ENCODE measurements around the gene ASIC2. TPM values are rescaled to one million over a fixed set of nuclear protein-coding genes. Genes with fewer than 3 reads are reported as not detected.

Gene ASIC2
- total and polyA plus RNA-seq, 9 of the 15 experiments (the other 6 are each of a cell fraction or from before 2014, with no cell fraction given), result not detected

- ATAC-seq (no peak), DNase-seq (ENCODE audit: extremely low read depth in 1 of 4, low spot score in 3 of 4) (no peak), FAIRE-seq (no peak)
- Histone ChIP-seq H3K9me3 (replicated peaks; ENCODE audit: control insufficient read depth, insufficient read depth, low read depth, low read length) (no peaks in the 10 kb centered on the region), H3K9me1 (ENCODE audit: control insufficient read depth, insufficient read depth, low read length) (no peaks in the 10 kb centered on the region), H3K27ac (ENCODE audit: extremely low read depth, low read depth, low read length) (no peak overlapping the region), H3K9ac (ENCODE audit: insufficient read depth in 1 of 2, low read depth in 2 of 2, low read length in 2 of 2) (no peak overlapping the region), H3K36me3 (ENCODE audit: control insufficient read depth, insufficient read depth, low read length) (no peaks in the 10 kb centered on the region), H3K79me2 (ENCODE audit: control insufficient read depth, insufficient read depth, low read length) (no peaks in the 10 kb centered on the region), H2AFZ (ENCODE audit: low read depth, low read length) (no peak overlapping the region), H3K4me3 (no peak overlapping the region), H3K4me1 (replicated peaks in 1 of 2; ENCODE audit: control insufficient read depth in 2 of 2, insufficient read depth in 2 of 2, low read length in 2 of 2) (no peaks in the 10 kb centered on the region), H3K4me2 (ENCODE audit: insufficient read depth, low read length) (no peak overlapping the region), H4K20me1 (replicated peaks; ENCODE audit: control insufficient read depth, insufficient read depth, low read length) (no peaks in the 10 kb centered on the region), H3K27me3 (ENCODE audit: control insufficient read depth in 2 of 2, insufficient read depth in 2 of 2, low read length in 2 of 2) (peaks cover 8 to 16% of the 10 kb centered on the region in 2 experiments; a peak in 4 of 5 replicates)
- in situ Hi-C loops (cut with MboI), result no loop called here
- intact Hi-C loops (cut with micrococcal nuclease), result no loop called here
- 0% methylated on average over 1 of the region's 1 CpG for WGBS (ENCODE audit: insufficient coverage, low coverage, missing lambda C conversion rate)
- 0 out of 4 replicates have a peak, but pooled peaks of 1 of the 2 experiments have one; percentile 24 for TF ChIP-seq RAD21 (CRISPR knock-in tag; conservative IDR thresholded peaks at IDR 0.05 in 1 of 2, IDR thresholded peaks at IDR 0.05 in 1 of 2)
- no peak for TF ChIP-seq HNRNPH1 (optimal IDR thresholded peaks at IDR 0.05; ENCODE audit: low read depth, low read length)
- ChIA-PET CTCF (ENCODE audit: low intra/inter-chr PET ratio) (no interaction called here), POLR2A (no interaction called here)
- no TSS peak for BruUV-seq (replicated peaks)
These were observed 264.3 kb downstream of the ASIC2 start for GRCh38 chr17:33028778-33029177.

- 0% methylated on average over 8 of the region's 8 CpGs for WGBS (ENCODE audit: insufficient coverage, low coverage, missing lambda C conversion rate)
- no peaks in the 10 kb centered on the region for H3K36me3 ChIP-seq (ENCODE audit: control insufficient read depth, insufficient read depth, low read length)
- H3K27ac ChIP-seq (ENCODE audit: extremely low read depth, low read depth, low read length), result no peak overlapping the region
- POLR2A ChIA-PET, result no interaction called here
- H3K4me2 ChIP-seq (ENCODE audit: insufficient read depth, low read length), result no peak overlapping the region
- no peaks in the 10 kb centered on the region for H3K9me1 ChIP-seq (ENCODE audit: control insufficient read depth, insufficient read depth, low read length)
- H3K4me3 ChIP-seq, result no peak overlapping the region
- in situ Hi-C loops (cut with MboI), result no loop called here
- H3K79me2 ChIP-seq (ENCODE audit: control insufficient read depth, insufficient read depth, low read length), result no peaks in the 10 kb centered on the region
- FAIRE-seq (no peak), DNase-seq (ENCODE audit: extremely low read depth in 1 of 4, low spot score in 3 of 4) (no peak), ATAC-seq (no peak)
- BruUV-seq (replicated peaks), result no TSS peak
- H2AFZ ChIP-seq (ENCODE audit: low read depth, low read length), result no peak overlapping the region
- TF ChIP-seq XRCC5 (IDR thresholded peaks at IDR 0.05; ENCODE audit: low read depth, low read length), result no peak
- TF ChIP-seq FUS (optimal IDR thresholded peaks at IDR 0.05; ENCODE audit: low read depth, low read length), result no peak
- TF ChIP-seq ZNF695 (CRISPR knock-in tag; IDR thresholded peaks at IDR 0.05), result no peak
- no peak for TF ChIP-seq NONO (IDR thresholded peaks at IDR 0.05; ENCODE audit: low read depth in 2 of 2, low read length in 1 of 2)
- no peak for TF ChIP-seq FIP1L1 (IDR thresholded peaks at IDR 0.05; ENCODE audit: low read depth, low read length, poor library complexity, severe bottlenecking)
- no peak for TF ChIP-seq MYNN (IDR thresholded peaks at IDR 0.05)
- TF ChIP-seq MYNN (CRISPR knock-in tag; IDR thresholded peaks at IDR 0.05), result no peak
- TF ChIP-seq PML (IDR thresholded peaks at IDR 0.05; ENCODE audit: low read length), result no peak
- TF ChIP-seq EWSR1 (IDR thresholded peaks at IDR 0.05; ENCODE audit: borderline replicate concordance, low read depth, partially characterized antibody), result no peak
- no peak for TF ChIP-seq ETV5 (CRISPR knock-in tag; IDR thresholded peaks at IDR 0.05; ENCODE audit: low read depth)
- no peak for TF ChIP-seq MECOM (CRISPR knock-in tag; IDR thresholded peaks at IDR 0.05)
- no peak for TF ChIP-seq WHSC1 (IDR thresholded peaks at IDR 0.05; ENCODE audit: low read length)
- CTCF ChIA-PET (ENCODE audit: low intra/inter-chr PET ratio), result no interaction called here
- H4K20me1 ChIP-seq (replicated peaks; ENCODE audit: control insufficient read depth, insufficient read depth, low read length), result no peaks in the 10 kb centered on the region
- H3K4me1 ChIP-seq (replicated peaks in 1 of 2; ENCODE audit: control insufficient read depth in 2 of 2, insufficient read depth in 2 of 2, low read length in 2 of 2), result no peaks in the 10 kb centered on the region
- intact Hi-C loops (cut with micrococcal nuclease), result no loop called here
- no peaks in the 10 kb centered on the region for H3K9me3 ChIP-seq (replicated peaks; ENCODE audit: control insufficient read depth, insufficient read depth, low read depth, low read length)
- H3K9ac ChIP-seq (ENCODE audit: insufficient read depth in 1 of 2, low read depth in 2 of 2, low read length in 2 of 2), result no peak overlapping the region
- peaks cover 8 to 9% of the 10 kb centered on the region in 2 experiments; a peak in 4 of 5 replicates for H3K27me3 ChIP-seq (ENCODE audit: control insufficient read depth in 2 of 2, insufficient read depth in 2 of 2, low read length in 2 of 2)
These were observed 265.0 kb downstream of the ASIC2 start for GRCh38 chr17:33028061-33028460.
